ENCODE data around the gene BMF. TPM values are rescaled to one million over a fixed set of nuclear protein-coding genes. Genes with fewer than 3 reads are reported as not detected.

BMF gene
- total and polyA plus RNA-seq, 2 experiments from 2014 or later = 15.9 to 41.8 TPM

- Histone ChIP-seq H3K27ac (peak overlapping the region; percentile 97), H3K79me2 (peaks cover 21% of the 10 kb centered on the region), H3K4me1 (ENCODE audit: insufficient read depth) (peaks cover 95% of the 10 kb centered on the region), H3K4me2 (peak overlapping the region; percentile 36), H3K27me3 (no peaks in the 10 kb centered on the region), H2AFZ (no peak overlapping the region), H3K9me3 (ENCODE audit: low read depth) (no peaks in the 10 kb centered on the region), H3K9me2 (replicated peaks; ENCODE audit: insufficient read depth) (no peaks in the 10 kb centered on the region), H4K20me1 (ENCODE audit: insufficient read depth, poor library complexity, severe bottlenecking) (no peaks in the 10 kb centered on the region), H3K36me3 (replicated peaks; ENCODE audit: insufficient read depth, low read depth) (no peaks in the 10 kb centered on the region), H3K4me3 (no peak overlapping the region)
- 88% methylated on average over 14 of the region's 14 CpGs for WGBS (ENCODE audit: low lambda C conversion rate, missing lambda C conversion rate)
- peak; percentile 5 for DNase-seq (ENCODE audit: low spot score)
- TF ChIP-seq EZH2phosphoT487 (IDR thresholded peaks at IDR 0.05; ENCODE audit: low read depth, severe bottlenecking, unreplicated experiment) (no peak), EZH2 (IDR thresholded peaks at IDR 0.05; ENCODE audit: borderline replicate concordance) (no peak), CTCF (IDR thresholded peaks at IDR 0.05; ENCODE audit: poor library complexity) (no peak)
Observed at GRCh38 chr15:40090774-40091455, 17.8 kb downstream of the BMF start.

- TF ChIP-seq EZH2phosphoT487 (IDR thresholded peaks at IDR 0.05; ENCODE audit: low read depth, severe bottlenecking, unreplicated experiment) (no peak), CTCF (IDR thresholded peaks at IDR 0.05; ENCODE audit: poor library complexity) (no peak), EZH2 (IDR thresholded peaks at IDR 0.05; ENCODE audit: borderline replicate concordance) (no peak)
- Histone ChIP-seq H3K79me2 (peaks cover 4% of the 10 kb centered on the region), H3K9me2 (replicated peaks; ENCODE audit: insufficient read depth) (no peaks in the 10 kb centered on the region), H3K36me3 (replicated peaks; ENCODE audit: insufficient read depth, low read depth) (no peaks in the 10 kb centered on the region), H4K20me1 (ENCODE audit: insufficient read depth, poor library complexity, severe bottlenecking) (no peaks in the 10 kb centered on the region), H3K4me1 (ENCODE audit: insufficient read depth) (peaks cover 92% of the 10 kb centered on the region), H3K9me3 (ENCODE audit: low read depth) (no peaks in the 10 kb centered on the region), H3K4me2 (peak overlapping the region; percentile 36), H3K27me3 (no peaks in the 10 kb centered on the region), H2AFZ (no peak overlapping the region), H3K4me3 (no peak overlapping the region), H3K27ac (peak overlapping the region; percentile 97)
- WGBS (ENCODE audit: low lambda C conversion rate, missing lambda C conversion rate) = 25% methylated on average over 7 of the region's 7 CpGs
- DNase-seq (ENCODE audit: low spot score) = no peak
Observed at GRCh38 chr15:40088929-40089755, 19.5 kb downstream of the BMF start.

- TF ChIP-seq EZH2phosphoT487 (IDR thresholded peaks at IDR 0.05; ENCODE audit: low read depth, severe bottlenecking, unreplicated experiment) = no peak
- no peak for TF ChIP-seq CTCF (IDR thresholded peaks at IDR 0.05; ENCODE audit: poor library complexity)
- no peak for TF ChIP-seq EZH2 (IDR thresholded peaks at IDR 0.05; ENCODE audit: borderline replicate concordance)
- peaks cover 2% of the 10 kb centered on the region for H3K79me2 ChIP-seq
- no peaks in the 10 kb centered on the region for H3K27me3 ChIP-seq
- no peaks in the 10 kb centered on the region for H4K20me1 ChIP-seq (ENCODE audit: insufficient read depth, poor library complexity, severe bottlenecking)
- H3K9me2 ChIP-seq (replicated peaks; ENCODE audit: insufficient read depth) = no peaks in the 10 kb centered on the region
- no peak overlapping the region for H3K4me3 ChIP-seq
- H3K4me1 ChIP-seq (ENCODE audit: insufficient read depth) = peaks cover 91% of the 10 kb centered on the region
- no peaks in the 10 kb centered on the region for H3K9me3 ChIP-seq (ENCODE audit: low read depth)
- peak overlapping the region; percentile 36 for H3K4me2 ChIP-seq
- DNase-seq (ENCODE audit: low spot score) = peak; percentile 78
- H3K36me3 ChIP-seq (replicated peaks; ENCODE audit: insufficient read depth, low read depth) = no peaks in the 10 kb centered on the region
- no peak overlapping the region for H2AFZ ChIP-seq
- 51% methylated on average over 9 of the region's 9 CpGs for WGBS (ENCODE audit: low lambda C conversion rate, missing lambda C conversion rate)
- peak overlapping the region; percentile 97 for H3K27ac ChIP-seq
Observed at GRCh38 chr15:40087991-40088928, 20.4 kb downstream of the BMF start.

All from hepatocyte (in vitro differentiated cells).